Measurements from ENCODE around the gene CD3E. TPM values are rescaled to one million over a fixed set of nuclear protein-coding genes. Genes with fewer than 3 reads are reported as not detected.

CD3E gene
- total and polyA plus RNA-seq, 11 donors = 0.17 to 12.0 (median 0.45) TPM; not detected in 1

DNA sequence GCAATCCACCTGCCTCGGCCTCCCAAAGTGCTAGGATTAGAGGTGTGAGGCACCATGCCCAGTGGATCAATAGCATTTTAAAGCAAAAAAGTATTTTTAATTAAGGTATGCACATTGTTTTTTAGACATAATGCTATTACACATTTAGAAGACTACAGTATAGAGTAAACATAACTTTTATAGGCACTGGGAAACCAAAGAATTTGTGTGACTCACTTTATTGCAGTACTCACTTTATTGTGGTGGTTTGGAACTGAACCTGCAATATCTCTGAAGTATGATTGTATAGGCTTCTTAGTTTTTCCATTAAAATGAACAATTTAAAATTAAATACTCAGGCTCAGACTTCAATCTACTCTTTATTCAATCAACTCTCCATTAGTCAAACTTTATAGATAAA lies 17.5 kb upstream of the CD3E start:
- WGBS, 4 donors = 87 to 95% (median 93%) methylated on average over 1 of the region's 1 CpG
- ATAC-seq (no peak), DNase-seq (no peak)
- no peaks in the 10 kb centered on the region for H3K4me1 ChIP-seq
- intact Hi-C loops (cut with DNase I) = no loop called here
- H3K9me3 ChIP-seq = peaks cover 0 to 4% (median 0%) of the 10 kb centered on the region in 12 donors
- no peak overlapping the region for H3K27ac ChIP-seq
- no peak overlapping the region for H3K4me3 ChIP-seq
- H3K27me3 ChIP-seq = no peaks in the 10 kb centered on the region
- TF ChIP-seq, protein P1, sequence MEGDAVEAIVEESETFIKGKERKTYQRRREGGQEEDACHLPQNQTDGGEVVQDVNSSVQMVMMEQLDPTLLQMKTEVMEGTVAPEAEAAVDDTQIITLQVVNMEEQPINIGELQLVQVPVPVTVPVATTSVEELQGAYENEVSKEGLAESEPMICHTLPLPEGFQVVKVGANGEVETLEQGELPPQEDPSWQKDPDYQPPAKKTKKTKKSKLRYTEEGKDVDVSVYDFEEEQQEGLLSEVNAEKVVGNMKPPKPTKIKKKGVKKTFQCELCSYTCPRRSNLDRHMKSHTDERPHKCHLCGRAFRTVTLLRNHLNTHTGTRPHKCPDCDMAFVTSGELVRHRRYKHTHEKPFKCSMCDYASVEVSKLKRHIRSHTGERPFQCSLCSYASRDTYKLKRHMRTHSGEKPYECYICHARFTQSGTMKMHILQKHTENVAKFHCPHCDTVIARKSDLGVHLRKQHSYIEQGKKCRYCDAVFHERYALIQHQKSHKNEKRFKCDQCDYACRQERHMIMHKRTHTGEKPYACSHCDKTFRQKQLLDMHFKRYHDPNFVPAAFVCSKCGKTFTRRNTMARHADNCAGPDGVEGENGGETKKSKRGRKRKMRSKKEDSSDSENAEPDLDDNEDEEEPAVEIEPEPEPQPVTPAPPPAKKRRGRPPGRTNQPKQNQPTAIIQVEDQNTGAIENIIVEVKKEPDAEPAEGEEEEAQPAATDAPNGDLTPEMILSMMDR (IDR thresholded peaks at IDR 0.05) = no peak
- TF ChIP-seq POLR2A (IDR thresholded peaks at IDR 0.05) = no peak
- no peaks in the 10 kb centered on the region for H3K36me3 ChIP-seq

DNA sequence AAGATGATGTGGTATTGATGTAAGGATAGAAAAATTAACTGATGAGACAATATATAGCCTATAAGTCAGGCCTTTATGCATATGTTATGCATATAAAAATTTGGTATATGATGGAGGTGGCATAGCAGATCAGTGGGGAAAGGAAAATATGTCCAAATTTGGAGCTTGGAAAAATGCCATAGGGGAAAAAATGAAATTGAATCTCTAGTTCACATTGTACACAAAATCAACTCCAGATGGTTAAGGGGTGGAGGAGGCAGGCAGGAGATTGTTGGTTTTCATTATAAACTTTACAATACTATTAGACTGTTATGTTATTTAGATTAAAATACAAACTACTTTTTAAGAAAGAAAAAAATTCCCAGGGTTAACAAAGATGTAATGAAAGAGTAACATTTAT lies 15.1 kb upstream of the CD3E start:
- intact Hi-C loops (cut with DNase I) = no loop called here
- H3K27me3 ChIP-seq = no peaks in the 10 kb centered on the region
- H3K4me1 ChIP-seq = no peaks in the 10 kb centered on the region
- TF ChIP-seq, protein P1 (IDR thresholded peaks at IDR 0.05) = no peak
- no peak for TF ChIP-seq POLR2A (IDR thresholded peaks at IDR 0.05)
- H3K4me3 ChIP-seq = no peak overlapping the region
- H3K36me3 ChIP-seq = no peaks in the 10 kb centered on the region
- DNase-seq (no peak), ATAC-seq (no peak)
- no peak overlapping the region for H3K27ac ChIP-seq
- peaks cover 0 to 4% (median 0%) of the 10 kb centered on the region in 12 donors for H3K9me3 ChIP-seq

DNA sequence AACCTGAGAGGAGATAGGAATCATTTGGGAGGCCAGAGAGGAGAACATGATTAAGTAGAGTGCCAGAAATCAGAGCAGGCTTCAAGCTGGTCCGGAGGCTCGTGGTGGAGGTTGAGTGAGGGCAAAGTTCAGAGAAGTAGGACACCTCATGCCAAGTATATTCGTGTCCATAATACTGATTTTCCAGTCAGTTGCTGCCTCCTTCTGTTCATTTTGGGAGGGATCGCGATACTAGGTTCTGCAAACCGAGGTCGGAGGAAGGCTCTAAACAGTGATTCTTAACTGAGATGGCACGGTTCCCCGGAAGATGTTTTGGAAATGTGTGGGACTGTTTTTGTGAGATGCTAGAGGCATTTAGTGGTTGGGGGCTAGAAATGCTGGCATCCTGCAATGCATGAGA lies 13.6 kb upstream of the CD3E start:
- Histone ChIP-seq H3K27ac (peak overlapping the region in 1 of 12 donors; percentile 10), H3K4me1 (no peaks in the 10 kb centered on the region), H3K36me3 (no peaks in the 10 kb centered on the region), H3K27me3 (no peaks in the 10 kb centered on the region), H3K4me3 (peak overlapping the region in 1 of 12 donors; percentile 9), H3K9me3 (no peaks in the 10 kb centered on the region)
- TF ChIP-seq POLR2A (IDR thresholded peaks at IDR 0.05) = no peak
- TF ChIP-seq, protein P1 (IDR thresholded peaks at IDR 0.05) = peak in 11 of 12 donors; percentile 18 to 61 (median 44)
- WGBS, 4 donors = 18 to 27% (median 22%) methylated on average over 9 of the region's 9 CpGs
- intact Hi-C loops (cut with DNase I) = loop anchor here (1.0 to 5.0 kb wide), 8 partner anchors 92 to 146 kb away; partner anchors contain the start of gene SCN4B (in 1 of the 10)
- peak; percentile 67 to 88 (median 82) for ATAC-seq
- peak in 1 of 5 donors; percentile 23 for DNase-seq

GRCh38 chr11:118291477-118292135 lies 12.9 kb upstream of the CD3E start:
- peak overlapping the region in 1 of 12 donors; percentile 9 for H3K4me3 ChIP-seq
- peak in 1 of 4 donors; percentile 33 for ATAC-seq

More at GRCh38 chr11:118291477-118292135, 12.9 kb upstream of the CD3E start:
- 78 to 83% (median 79%) methylated on average over 9 of the region's 9 CpGs for WGBS, 4 donors
- intact Hi-C loops (cut with DNase I) = loop anchor here (1.0 to 5.0 kb wide), 8 partner anchors 93 to 147 kb away; partner anchors contain the start of gene SCN4B (in 1 of the 10)
- no peak for DNase-seq
- no peaks in the 10 kb centered on the region for H3K36me3 ChIP-seq
- no peaks in the 10 kb centered on the region for H3K4me1 ChIP-seq
- H3K27ac ChIP-seq = peak overlapping the region in 1 of 12 donors; percentile 10
- H3K9me3 ChIP-seq = no peaks in the 10 kb centered on the region
- TF ChIP-seq, protein P1 (IDR thresholded peaks at IDR 0.05) = no peak
- no peak for TF ChIP-seq POLR2A (IDR thresholded peaks at IDR 0.05)
- H3K27me3 ChIP-seq = no peaks in the 10 kb centered on the region

Data from heart left ventricle (tissue), 16 donors.